Stimulated activated CD8-positive, alpha-beta memory T cell treated with anti-CD3 and anti-CD28 coated beads, Interleukin-12 subunit alpha, Interleukin-12 subunit beta, amount 100 ng/mL, for 24 hours (primary cell): Measurements from ENCODE around the gene SAA1.
"Not testable (repeated sequence)": the region's sequence is repeated elsewhere in the genome, so short reads cannot be mapped to it uniquely, and the experiment has no call there.

Source experiments
- DNase-seq: peaks from one replicate; pipeline ENCODE4 v3.0.0-alpha.2; 2020; ENCODE audit errors: extremely low read depth

The SAA1 gene

DNA sequence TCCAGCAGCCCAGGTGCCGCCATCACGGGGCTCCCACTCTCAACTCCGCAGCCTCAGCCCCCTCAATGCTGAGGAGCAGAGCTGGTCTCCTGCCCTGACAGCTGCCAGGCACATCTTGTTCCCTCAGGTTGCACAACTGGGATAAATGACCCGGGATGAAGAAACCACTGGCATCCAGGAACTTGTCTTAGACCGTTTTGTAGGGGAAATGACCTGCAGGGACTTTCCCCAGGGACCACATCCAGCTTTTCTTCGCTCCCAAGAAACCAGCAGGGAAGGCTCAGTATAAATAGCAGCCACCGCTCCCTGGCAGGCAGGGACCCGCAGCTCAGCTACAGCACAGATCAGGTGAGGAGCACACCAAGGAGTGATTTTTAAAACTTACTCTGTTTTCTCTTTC lies at the start of gene SAA1:
TSS of gene SAA1 (plus strand) at position 316 of the 400 bp plus-strand sequence. CDS start 624 bp downstream, outside the sequence.
- DNase-seq = no peak

DNA sequence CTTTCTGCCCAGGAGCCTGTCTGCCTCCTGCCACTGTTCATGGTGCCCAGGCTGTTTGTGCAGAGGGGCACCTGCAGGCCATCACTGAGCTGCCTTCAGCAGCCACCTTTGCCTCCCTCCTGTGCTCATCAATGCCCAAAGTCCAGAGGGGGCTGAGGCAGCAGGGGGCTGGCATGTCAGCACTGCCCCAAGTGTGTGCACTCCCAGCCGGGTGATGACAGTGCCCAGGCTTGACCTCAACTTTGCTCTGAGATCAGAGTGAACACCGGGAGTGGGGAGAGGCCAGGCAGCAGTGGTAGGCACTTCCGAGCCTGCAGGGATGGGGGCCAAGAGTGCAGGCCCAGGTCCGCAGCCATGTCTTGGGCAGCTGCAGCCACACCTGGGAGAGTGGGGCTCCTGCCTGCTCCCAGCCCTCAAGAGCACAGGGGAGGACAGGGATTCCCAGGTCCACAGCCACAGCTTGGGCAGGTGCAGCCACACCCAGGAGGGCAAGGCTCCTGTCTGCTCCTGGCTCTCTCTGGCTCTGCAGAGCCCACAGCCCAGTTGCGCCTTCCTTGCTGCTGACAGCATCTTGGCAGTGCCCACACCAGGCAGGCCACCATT lies 44.7 kb upstream of the SAA1 start:
- DNase-seq = no peak

DNA sequence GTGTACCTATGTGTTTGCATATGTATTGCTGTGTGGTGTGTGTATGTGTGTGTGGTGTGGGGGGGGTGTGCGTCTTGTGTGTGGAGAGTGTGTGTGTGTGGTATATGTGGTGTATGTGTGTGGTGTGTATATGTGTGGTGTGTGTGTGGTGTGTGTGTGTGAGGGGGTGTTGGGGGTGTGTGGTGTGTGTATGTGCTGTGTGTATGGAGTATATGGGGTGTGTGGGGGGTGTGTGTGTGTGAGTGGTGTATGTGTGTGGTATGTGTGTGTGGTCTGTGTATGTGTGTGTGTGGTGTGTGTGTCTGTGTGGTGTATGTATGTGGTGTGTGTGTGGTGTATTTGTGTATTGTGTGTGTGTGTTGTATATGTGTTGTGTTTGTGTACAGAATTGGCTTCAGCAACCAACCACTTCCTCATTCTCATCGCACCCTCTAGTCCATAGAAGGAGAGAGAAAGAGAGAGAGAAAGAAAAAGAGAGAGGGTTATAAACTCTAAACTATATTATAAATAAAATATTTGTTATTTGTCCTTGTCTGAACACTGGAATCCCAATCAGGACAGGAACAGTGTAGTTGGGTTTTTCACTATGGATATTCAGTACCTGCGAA lies 43.1 kb upstream of the SAA1 start:
- DNase-seq = no peak

DNA sequence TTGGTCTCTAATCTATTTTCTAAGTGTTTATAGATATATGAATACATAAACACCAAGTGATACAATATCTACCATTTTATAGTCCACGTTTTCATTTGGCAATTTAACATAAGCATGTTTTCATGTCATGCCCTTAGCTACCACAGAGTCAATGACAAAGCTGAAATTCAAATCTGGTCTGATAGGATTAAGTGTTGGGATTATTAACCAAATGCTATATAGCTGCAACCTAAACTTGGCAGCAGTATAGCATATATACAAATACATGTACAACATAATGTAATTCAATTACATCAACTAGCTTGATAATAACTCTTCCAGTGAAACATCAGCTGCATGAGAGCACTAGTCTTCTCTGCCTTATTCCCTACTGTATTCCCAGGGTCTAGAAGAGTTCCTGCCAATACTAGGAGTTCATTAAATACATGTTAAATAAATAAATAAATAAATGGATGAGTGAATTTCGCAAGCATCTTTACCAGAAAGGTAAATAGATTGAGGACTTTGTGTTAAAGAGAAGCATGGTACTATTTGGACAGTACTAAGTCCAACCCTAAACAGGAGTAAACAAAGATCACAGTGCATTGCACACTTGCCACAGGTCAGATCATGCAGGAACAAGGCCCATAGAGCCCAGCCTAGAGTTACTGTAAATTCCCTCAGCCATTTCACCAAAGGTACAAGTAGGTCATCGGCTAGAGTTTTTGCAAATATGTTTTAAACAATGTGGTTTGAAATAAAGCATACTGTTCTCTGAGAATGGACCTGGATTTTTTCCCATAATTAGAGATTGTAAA lies 42.3 kb upstream of the SAA1 start:
- no peak for DNase-seq

DNA sequence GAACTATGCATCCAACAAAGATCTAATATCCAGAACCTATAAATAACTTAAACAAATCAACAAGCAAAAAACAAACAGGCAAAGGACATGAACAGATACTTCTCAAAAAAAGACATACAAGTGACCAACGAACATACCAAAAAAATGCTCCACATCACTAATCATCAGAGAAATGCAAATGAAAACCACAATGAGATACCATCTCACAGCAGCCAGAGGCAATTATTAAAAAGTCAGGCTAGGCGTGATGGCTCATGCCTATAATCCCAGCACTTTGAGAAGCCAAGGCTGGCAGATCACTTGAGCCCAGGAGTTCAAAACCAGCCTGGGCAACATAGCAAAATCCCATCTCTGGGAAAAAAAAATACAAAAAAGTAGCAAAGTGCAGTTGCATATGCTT lies 40.2 kb upstream of the SAA1 start:
- no peak for DNase-seq

DNA sequence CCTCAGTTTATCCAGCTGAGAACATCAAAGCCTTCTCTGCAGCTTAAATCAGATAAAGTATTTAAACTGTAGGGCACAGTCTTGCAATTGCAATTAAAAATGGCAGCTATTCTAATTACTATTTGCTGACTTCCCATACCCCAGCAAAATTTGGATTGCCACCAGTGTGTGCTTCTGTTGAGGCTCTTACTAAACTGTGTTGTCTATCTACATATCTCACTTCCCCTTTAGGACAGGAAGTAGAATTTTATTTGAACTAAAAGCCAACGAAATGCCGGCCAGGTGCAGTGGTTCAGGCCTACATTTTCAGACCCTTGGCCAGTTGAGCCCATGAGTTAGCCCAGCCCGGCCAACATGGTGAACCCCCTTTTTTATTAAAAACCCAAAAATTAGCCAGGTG lies 36.6 kb upstream of the SAA1 start:
- DNase-seq = no peak

DNA sequence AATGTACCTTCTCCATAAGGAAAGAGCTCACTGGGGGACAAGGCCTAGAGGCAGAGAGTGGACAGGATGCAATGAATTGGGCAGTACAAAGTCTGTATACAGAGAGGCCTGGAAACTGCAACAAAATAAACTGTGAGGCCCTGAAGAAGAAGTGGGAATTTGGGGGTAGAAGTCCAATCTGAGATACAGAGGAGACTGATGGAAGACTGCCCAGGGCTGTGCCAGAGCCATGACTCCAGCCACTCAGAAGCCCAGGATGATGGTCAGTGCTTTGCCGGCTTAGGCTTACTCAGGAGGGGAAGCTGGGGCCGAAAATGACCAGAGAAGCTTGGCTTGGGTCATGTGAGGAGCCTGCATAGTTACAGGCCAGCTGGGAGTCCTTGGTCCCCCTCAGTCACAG lies 35.2 kb upstream of the SAA1 start:
- DNase-seq = no peak

DNA sequence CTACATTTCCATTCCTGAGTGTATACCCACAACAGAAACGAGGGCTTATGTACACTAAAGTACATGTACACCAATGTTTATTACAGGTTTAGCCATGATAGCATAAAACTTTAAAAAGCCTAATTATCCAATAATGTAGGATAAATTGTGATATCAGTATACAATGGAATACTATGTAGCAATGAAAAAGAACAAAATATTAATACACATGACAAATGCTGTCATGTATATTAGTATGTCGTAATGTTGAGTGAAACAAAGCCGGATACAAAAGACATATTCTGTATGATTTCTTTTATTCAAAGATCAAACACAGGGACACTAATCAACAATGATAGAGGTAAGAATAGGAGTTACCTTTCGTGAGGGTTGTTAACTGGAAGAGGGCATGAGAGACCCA lies 32.2 kb upstream of the SAA1 start:
- no peak for DNase-seq

DNA sequence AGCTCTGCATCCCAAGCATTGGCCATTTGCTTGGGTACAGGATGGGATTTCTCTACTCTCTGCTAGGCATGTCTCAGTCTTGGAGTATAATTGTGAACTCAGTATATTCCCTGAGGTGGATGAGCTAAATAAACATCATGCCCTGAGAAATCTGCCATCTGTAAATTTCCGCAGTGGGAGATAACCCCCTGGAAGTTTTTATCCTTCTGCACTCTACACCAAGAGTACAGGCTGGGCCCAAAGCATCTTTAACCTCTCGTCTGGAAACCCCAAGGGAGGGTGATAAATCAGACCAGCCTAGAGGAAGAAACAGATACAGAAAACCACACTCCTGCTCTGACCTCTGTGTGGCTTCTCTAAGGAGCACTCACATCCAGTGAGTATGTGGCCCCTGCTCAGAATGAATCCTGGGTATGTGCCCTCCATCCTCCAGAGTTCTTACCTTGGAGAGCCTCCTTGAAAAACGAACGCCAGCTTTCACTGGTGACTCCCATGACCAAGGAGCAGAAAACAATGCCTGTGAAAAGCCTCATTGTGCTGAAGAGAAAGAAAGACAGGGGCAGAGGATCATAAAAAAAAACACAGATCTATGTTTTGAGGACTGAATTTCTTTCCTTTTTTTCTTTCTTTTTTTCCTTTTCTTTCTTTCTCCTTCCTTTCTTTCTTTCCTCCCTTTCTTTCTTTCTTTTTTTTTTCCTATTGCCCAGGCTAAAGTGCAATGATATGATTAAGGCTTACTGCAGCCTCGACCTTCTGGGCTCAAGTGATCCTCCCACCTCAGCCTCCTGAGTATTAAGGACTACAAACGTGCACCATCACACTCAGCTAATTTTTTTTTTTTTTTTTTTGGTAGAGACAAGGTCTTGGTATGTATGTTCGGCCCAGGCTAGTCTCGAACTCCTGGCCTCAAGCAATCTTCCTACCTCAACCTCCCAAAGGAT lies 30.4 kb upstream of the SAA1 start:
- no peak for DNase-seq

DNA sequence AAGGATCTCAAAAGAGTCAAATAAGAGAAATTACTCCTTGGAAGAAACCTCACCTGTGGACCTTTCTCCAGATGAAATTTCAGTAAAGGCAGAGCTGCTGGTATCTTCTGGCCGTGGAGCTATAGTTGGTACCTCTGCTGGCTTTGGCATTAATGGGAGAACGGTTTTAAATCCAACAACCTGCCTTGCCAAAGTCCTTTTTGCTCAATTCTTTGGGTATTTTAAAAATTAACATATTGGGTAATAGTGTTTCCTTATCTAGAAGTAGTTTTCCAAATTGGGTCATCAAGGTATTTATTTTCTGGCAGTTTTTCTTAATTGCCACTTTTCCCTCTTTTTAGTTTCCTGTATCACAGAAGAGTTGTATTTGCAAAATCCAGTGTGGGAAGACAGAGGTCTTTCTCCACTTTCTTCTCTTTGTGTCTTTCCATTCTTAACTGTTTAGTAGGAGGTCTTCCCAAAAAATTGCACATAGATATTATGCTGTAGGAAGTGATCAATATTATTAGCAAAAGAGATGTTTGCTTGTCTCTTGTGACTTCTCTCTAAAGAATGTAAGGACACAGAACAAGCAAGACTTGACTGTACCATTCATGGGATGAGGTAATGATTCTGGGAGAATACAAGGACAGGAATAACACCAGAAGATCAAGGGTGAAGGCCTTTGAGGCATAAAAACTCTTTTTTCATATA lies 29.3 kb upstream of the SAA1 start, which contains the start of gene SAA4:
TSS of gene SAA4 (minus strand) at position 139 of the 693 bp plus-strand sequence. CDS start 876 bp downstream, outside the sequence.
- DNase-seq = no peak

DNA sequence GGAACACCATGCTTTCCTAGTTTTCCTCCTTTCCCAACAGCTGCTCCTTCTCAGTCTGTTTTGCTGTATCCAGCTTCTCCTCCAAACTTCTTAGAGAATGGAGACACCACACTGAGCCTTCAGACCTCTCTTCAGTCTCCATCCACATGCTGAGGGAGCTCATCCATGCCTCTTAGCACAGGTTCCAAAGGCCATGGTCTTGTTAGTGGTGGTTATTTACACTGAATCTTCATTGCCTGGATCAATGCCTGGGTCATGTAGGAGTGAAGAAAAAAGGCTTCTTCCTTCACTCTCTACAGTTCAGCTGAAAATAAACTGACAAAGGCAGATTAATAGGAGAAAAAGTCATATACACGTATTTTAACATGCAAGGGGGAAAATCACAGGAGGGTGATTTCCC lies 26.4 kb upstream of the SAA1 start:
- DNase-seq = no peak

DNA sequence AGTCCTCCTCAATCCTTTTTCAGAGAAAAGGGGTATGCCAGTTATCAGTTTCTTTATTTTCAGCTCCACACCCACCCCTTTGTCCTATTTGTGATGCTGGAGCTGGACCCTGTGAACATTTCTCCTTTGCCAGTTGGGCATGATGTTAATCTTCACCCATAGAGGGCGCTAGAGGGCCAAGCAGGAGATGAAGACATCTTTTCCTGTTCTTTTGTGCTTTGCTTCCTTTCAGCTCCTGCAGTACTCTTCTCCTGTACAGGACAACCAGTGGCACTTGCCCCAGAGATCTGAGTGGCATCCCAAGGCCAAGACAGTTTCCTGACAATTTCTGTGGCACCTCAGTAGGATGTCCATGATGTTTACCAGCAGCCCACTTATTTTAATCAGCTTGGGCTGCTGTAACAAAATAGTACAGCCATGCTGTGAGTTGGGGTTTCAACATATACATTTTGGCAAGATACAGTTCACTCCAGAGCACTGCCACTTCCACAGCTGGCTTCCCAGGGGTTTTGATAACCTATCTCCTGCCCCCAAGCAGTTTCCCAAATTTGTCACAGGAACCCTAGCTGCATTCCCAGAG lies 22.2 kb upstream of the SAA1 start:
- no peak for DNase-seq

DNA sequence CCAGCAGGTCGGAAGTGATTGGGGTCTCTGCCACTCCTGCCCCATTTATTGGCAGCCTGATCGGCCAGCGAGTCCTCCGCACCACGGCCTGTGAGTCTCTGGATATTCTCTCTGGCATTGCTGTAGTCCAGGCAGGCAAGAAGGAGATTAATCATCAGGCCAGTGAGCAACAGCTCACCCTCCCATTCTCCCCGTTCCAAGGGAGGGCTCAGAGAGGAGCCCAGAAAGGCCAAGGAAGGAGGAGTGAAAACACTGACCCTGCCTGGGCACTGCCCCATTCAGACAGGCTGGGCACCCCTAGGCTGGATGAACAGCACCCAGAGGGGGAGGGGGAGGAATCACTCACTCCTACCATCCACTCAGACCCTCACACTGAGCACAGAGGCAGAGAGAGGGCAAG lies 20.7 kb upstream of the SAA1 start:
- no peak for DNase-seq

DNA sequence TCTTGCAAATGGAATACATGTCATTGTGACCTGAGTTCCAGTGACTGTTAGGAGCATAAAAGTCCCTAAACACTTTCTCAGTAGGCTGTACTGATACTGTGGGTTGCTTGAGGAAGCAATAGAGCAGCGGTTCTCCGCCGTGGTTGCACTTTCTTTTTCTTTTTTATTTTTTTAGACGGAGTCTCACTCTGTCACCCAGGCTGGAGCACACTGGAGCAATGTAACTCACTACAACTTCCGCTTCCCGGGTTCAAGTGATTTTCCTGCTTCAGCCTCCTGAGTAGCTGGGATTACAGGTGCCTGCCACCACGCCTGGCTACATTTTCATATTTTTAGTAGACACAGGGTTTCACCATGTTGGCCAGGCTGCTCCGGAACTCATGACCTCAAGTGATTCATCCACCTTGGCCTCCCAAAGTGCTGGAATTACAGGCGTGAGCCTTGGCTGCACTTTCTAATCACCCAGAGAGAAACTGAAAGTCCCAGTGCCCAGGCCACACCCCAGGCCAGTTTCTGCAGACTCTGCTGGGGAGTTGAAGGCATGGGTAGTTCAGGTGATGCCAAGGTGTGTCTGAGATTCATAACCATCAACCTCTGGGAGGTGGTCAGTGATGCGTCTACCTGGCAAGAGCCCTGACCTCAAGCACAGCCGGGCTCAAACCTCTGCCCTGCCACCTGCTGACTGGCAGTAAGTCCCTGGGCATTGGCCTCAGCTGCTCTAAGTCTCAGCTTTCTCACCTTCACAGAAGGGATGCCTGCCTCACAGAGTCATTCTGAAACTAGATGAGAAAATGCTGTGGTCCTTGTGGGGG lies 19.5 kb upstream of the SAA1 start:
- not testable (repeated sequence) for DNase-seq

DNA sequence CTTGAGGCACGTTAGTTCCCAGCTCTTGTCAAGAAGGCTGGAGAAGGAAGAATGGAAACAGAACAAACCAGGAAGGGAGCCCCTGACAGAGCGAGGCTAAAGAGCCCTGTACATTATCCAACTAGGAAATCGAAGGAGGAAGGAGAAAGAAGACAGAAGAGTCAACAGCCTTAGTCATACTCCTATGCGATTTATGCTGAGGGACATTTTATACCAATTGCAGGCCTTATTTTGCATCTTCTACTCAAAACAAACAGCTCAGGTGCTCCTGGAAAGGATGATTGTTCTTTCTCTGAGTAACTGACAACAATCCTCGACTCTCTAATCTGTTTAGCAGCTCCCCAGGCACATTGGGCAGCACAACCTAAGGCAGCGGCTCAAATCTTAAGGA lies 18.9 kb upstream of the SAA1 start:
- not testable (repeated sequence) for DNase-seq

DNA sequence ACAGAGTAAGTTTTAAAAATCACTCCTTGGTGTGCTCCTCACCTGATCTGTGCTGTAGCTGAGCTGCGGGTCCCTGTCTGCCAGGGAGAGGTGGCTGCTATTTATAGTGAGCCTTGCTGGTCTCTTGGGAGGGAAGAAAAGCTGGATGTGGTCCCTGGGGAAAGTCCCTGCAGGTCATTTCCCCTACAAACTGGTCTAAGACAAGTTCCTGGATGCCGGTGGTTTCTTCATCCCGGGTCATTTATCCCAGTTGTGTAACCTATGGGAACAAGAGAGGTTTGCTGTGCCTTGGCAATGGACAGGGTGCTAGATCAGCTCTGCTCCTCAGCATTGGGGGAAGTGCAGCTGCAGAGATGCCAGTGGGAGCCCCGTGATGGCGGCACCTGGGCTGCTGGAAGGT lies 17.5 kb upstream of the SAA1 start, which contains the start of gene SAA2:
TSS of gene SAA2 (minus strand) at position 108 of the 400 bp plus-strand sequence. CDS start 657 bp downstream, outside the sequence.
- no peak for DNase-seq

DNA sequence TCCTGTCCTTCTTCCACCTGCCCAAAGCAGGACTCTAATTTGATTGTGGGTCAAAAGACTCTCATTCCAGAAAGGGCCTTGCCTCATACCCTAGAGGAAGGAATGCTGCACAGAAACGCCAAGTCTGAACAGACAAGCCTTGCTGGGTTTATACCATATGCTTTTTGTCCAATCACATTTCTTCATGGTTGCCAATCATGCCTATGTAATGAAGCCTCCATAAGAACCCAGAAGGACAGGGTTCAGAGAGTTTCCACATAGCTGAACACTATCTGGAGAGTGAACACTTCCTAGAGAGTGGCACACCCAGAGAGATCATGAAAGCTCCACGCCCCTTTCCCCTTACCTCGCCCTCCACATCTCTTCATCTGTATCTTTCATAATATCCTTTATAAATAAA lies 12.8 kb upstream of the SAA1 start:
- DNase-seq = no peak

DNA sequence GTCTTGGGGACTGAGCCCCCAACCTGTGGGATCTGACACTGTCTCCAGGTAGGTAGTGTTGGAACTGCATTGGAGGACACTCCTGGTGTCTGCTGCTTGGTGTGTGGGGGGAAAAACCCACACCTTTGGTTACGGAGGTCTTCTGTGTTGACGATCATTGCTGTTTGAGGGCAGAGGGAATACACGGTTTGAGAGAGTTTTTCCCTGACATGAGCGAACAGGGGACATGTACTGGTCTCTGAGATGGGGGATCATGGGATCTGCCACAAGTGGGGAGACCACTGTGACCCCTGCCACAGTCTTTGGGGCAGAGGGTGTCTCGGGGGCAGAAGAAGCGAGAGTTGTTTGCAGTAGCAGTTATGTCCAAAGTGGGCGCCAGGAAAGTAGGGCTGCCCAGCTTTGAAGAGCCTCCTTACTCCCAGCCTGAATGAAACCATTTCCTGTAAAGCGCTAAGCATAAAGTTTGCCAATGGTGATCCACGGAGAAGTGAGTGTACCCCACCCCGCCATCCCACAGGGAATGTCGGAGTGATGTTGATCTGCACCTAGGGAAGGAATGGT lies 12.2 kb upstream of the SAA1 start:
- DNase-seq = no peak

DNA sequence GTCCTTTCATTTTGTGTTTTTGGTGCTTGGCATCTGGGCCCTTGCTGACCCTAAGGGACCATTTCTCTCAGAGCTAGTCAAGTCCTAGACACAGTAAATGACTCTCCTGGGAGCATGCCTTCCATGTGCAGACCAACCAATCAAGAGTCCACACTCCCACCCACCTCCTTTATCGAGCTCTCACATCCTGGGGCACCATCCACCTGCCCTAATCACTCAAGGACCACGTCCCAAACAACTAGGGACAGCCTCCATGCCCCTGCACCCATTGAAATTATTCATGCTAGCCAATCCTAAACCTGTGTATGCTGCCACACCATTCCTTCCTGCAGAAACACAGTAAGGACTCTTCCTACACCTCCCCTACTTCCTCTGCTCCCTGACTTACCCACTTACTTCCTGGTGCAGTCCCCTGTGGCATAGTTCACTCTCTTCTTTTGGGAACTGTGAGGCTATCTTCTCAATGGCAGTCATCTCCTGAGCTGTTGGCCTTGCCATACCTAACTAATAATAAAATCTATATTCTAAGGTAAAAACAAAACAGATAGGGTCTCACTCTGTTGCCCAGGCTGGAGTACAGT lies 11.2 kb upstream of the SAA1 start:
- no peak for DNase-seq
